Measurements from ENCODE around the gene KLHL12. TPM values are rescaled to one million over a fixed set of nuclear protein-coding genes. Genes with fewer than 3 reads are reported as not detected.

Gene KLHL12
- total and polyA plus RNA-seq, 2 donors (not counting 3 experiments of a cell fraction or from before 2014, with no cell fraction given): 22.8 to 23.0 TPM

GRCh38 chr1:202844935-202845334, 82.1 kb downstream of the KLHL12 start:
- Histone ChIP-seq H2AFZ (ENCODE audit: low read depth, low read length) (no peak overlapping the region), H3K36me3 (ENCODE audit: control insufficient read depth in 2 of 2, extremely low read depth in 1 of 2, insufficient read depth in 2 of 2, low read length in 2 of 2) (no peaks in the 10 kb centered on the region)
- dilution Hi-C loops (cut with MboI; ENCODE audit: extremely low pct_ligation_motif_present, low sequenced_read_pairs): no loop called here

GRCh38 chr1:202844259-202844658, 82.8 kb downstream of the KLHL12 start:
- H3K4me2 ChIP-seq (ENCODE audit: insufficient read depth, low read length): no peak overlapping the region
- ChIA-PET CTCF (interaction anchor here (1.4 kb wide), 1 partner anchor 10 kb away, joined by 4 read pairs; no protein-coding TSS in a partner anchor), POLR2A (no interaction called here)
- no peaks in the 10 kb centered on the region for H3K36me3 ChIP-seq (ENCODE audit: control insufficient read depth in 2 of 2, extremely low read depth in 1 of 2, insufficient read depth in 2 of 2, low read length in 2 of 2)
- no peaks in the 10 kb centered on the region for H4K20me1 ChIP-seq (replicated peaks; ENCODE audit: control insufficient read depth, extremely low read depth, insufficient read depth, low read length)
- no peak overlapping the region for H2AFZ ChIP-seq (ENCODE audit: low read depth, low read length)
- no peaks in the 10 kb centered on the region for H3K9me1 ChIP-seq (replicated peaks; ENCODE audit: control insufficient read depth, extremely low read depth, insufficient read depth, low read length)
- TF ChIP-seq EZH2 (IDR thresholded peaks at IDR 0.05; ENCODE audit: borderline replicate concordance, low read depth, low read length, severe bottlenecking) (no peak), POLR2AphosphoS5 (IDR thresholded peaks at IDR 0.05; ENCODE audit: insufficient read depth, low read depth, low read length) (no peak), MYC (IDR thresholded peaks at IDR 0.05; ENCODE audit: low read depth, low read length) (no peak), MAX (IDR thresholded peaks at IDR 0.05; ENCODE audit: insufficient read depth, insufficient read length) (no peak), FOS (IDR thresholded peaks at IDR 0.05; ENCODE audit: borderline replicate concordance, insufficient read depth, low read length) (no peak), POLR2A (IDR thresholded peaks at IDR 0.05; ENCODE audit: low read depth, low read length) (no peak), JUN (IDR thresholded peaks at IDR 0.05; ENCODE audit: borderline replicate concordance, insufficient read depth, insufficient read length, low read depth) (no peak), CTCF (IDR thresholded peaks at IDR 0.05; ENCODE audit: extremely low read depth in 1 of 2, insufficient read depth in 1 of 2, low read depth in 1 of 2, low read length in 2 of 2) (no peak), GATA2 (IDR thresholded peaks at IDR 0.05; ENCODE audit: insufficient read depth, insufficient read length, low read depth, low read length) (no peak)
- no peak overlapping the region for H3K9ac ChIP-seq (replicated peaks; ENCODE audit: extremely low read depth, insufficient read depth, low read length)
- DNase-seq (ENCODE audit: low read depth, low spot score): no peak
- FAIRE-seq: no peak
- H3K4me1 ChIP-seq (ENCODE audit: control insufficient read depth, extremely low read depth, insufficient read depth, low read length): no peaks in the 10 kb centered on the region
- no peak overlapping the region for H3K4me3 ChIP-seq (replicated peaks in 1 of 3; ENCODE audit: insufficient read depth in 1 of 3, low read depth in 1 of 3, low read length in 3 of 3)
- H3K27ac ChIP-seq (ENCODE audit: insufficient read depth, low read depth, low read length): no peak overlapping the region
- peaks cover 0 to 4% of the 10 kb centered on the region in 2 experiments for H3K27me3 ChIP-seq (ENCODE audit: control insufficient read depth in 2 of 2, insufficient read depth in 2 of 2, low read length in 2 of 2)
- no peaks in the 10 kb centered on the region for H3K79me2 ChIP-seq (ENCODE audit: control insufficient read depth, insufficient read depth, low read length)
- H3K9me3 ChIP-seq (replicated peaks; ENCODE audit: control insufficient read depth, insufficient read depth, low read length): no peaks in the 10 kb centered on the region
- dilution Hi-C loops (cut with MboI; ENCODE audit: extremely low pct_ligation_motif_present, low sequenced_read_pairs): no loop called here
- intact Hi-C loops (cut with micrococcal nuclease): no loop called here
- BruUV-seq (replicated peaks): no TSS peak

More at GRCh38 chr1:202844935-202845334, 82.1 kb downstream of the KLHL12 start:
- no peaks in the 10 kb centered on the region for H3K79me2 ChIP-seq (ENCODE audit: control insufficient read depth, insufficient read depth, low read length)
- no peaks in the 10 kb centered on the region for H3K4me1 ChIP-seq (ENCODE audit: control insufficient read depth, extremely low read depth, insufficient read depth, low read length)
- BruUV-seq (replicated peaks): no TSS peak
- H3K9ac ChIP-seq (replicated peaks; ENCODE audit: extremely low read depth, insufficient read depth, low read length): no peak overlapping the region
- CTCF ChIA-PET: interaction anchor here (0.9 to 2.0 kb wide), 2 partner anchors 9 to 32 kb away, joined by 3 to 8 read pairs; no protein-coding TSS in a partner anchor
- POLR2A ChIA-PET: no interaction called here
- FAIRE-seq (no peak), DNase-seq (ENCODE audit: low read depth, low spot score) (no peak)
- H3K4me2 ChIP-seq (ENCODE audit: insufficient read depth, low read length): no peak overlapping the region
- no peak for TF ChIP-seq MAX (IDR thresholded peaks at IDR 0.05; ENCODE audit: insufficient read depth, insufficient read length)
- no peak overlapping the region for H3K4me3 ChIP-seq (replicated peaks in 1 of 3; ENCODE audit: insufficient read depth in 1 of 3, low read depth in 1 of 3, low read length in 3 of 3)
- peaks cover 0 to 4% of the 10 kb centered on the region in 2 experiments for H3K27me3 ChIP-seq (ENCODE audit: control insufficient read depth in 2 of 2, insufficient read depth in 2 of 2, low read length in 2 of 2)
- no peaks in the 10 kb centered on the region for H3K9me1 ChIP-seq (replicated peaks; ENCODE audit: control insufficient read depth, extremely low read depth, insufficient read depth, low read length)
- intact Hi-C loops (cut with micrococcal nuclease): no loop called here
- H3K27ac ChIP-seq (ENCODE audit: insufficient read depth, low read depth, low read length): no peak overlapping the region
- H3K9me3 ChIP-seq (replicated peaks; ENCODE audit: control insufficient read depth, insufficient read depth, low read length): no peaks in the 10 kb centered on the region
- H4K20me1 ChIP-seq (replicated peaks; ENCODE audit: control insufficient read depth, extremely low read depth, insufficient read depth, low read length): no peaks in the 10 kb centered on the region

Data from endothelial cell of umbilical vein (primary cell).